Activated effector memory CD4-positive, alpha-beta T cell treated with Interleukin-2 at 50 U/mL for 16 hours (primary cell): Measurements from ENCODE around the gene IRAK4.
"Not testable (repeated sequence)": the region's sequence is repeated elsewhere in the genome, so short reads cannot be mapped to it uniquely, and the experiment has no call there.

Source experiments
- DNase-seq: peaks from one replicate; pipeline ENCODE4 v3.0.0-alpha.2; 2020

Gene IRAK4

DNA sequence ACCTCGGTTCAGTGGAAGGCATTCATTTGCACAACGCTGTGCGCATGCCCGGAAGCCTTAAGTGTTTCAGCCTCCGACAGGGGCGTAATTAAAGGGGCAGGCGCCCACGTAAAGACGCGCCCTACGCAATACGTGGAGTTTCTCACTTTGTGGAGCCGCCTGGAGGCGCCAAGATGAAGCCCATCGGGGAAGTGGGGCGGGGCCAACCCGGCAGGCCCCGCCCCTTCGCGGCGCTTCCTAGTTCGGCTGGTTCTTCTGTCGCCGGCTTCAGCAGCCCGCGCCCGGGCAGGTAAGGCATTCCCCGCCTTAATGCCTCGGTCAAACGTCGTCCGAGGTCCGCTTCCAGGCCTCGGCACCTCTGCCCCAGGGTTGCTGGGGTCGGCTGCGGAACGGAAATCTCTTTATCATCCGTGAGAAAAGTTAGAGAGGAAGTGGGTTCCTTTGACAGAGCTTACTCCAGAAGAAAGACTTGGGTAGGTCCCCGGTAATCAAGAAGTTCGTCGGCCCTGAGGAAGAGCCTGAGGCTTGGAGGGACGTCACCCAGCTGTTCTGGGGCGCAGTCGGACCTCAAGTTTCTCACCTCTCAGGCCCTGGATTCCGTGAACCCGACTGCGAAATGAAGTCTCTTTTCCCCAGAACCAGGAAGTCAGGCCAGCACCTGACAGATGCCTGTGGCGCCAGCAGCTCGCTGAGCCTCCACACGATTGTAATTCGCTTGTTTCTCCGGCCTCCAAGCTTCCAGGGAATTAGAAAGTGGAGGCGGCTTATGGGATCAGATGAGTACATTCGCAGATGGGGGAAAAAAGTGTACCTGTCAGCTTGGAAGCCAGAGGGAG, at the start of gene IRAK4, which contains the start of gene PUS7L:
TSS of gene IRAK4 (plus strand) at position 224 of the 836 bp plus-strand sequence. CDS start 9,161 bp downstream, outside the sequence.
TSS of gene PUS7L (minus strand) at position 63 of the 836 bp plus-strand sequence. CDS start 3,545 bp downstream, outside the sequence.
- DNase-seq, result peak; percentile 91

DNA sequence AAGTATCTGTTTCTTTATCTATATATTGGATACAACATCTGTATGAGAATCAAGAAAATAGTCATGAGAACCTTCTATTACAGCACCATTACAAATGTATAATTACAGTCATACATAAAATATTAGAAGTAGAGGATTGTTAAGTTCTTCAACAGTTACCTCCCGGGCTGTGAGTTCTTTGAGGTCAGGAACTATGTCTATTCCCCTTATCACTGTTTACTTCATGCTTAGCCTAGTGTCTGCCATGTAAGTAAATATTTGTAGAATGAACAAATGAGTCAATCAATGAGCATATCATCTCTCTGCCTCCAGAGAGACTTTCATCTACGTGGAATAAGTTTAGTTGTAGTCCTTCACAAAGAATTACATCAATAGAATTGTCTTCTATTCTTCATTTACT, 47.4 kb upstream of the IRAK4 start:
- DNase-seq, result no peak

DNA sequence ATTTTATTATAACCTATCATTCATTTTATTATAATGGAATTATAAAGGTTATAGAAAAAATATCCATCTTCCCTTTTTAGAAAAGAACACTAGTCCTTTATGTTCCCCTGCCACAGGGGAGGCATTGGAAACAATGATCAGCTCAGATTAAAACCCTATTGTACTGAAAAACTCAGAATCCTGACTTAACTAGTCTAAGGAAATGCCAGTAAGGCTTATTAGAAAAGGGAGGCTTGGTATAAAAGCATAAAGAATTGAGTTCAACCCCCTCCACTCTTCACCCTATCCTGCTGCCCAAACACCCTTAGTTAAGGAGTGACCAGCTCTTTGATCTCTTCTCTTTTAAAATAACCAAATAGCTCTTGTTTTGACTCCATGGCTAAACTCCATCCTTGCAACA, 36.1 kb upstream of the IRAK4 start:
- no peak for DNase-seq

DNA sequence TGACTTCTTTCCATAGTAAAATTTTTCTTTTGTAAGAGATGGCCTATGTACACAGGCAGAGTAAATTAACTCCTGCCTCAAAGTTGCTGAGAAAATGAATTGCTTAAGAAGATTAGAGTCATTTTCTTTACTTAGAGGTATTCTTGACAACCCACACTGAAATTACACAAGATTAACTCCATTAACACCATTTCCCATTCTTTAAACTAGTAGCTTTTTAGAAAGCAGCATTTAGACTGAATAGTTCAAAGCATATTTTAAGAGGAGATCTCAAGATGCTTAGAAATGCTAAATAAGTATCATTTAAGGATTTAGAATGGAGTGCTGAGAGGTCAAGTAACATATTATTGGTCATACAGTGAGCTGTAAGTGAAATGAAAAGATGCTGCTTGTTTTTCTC, 35.6 kb upstream of the IRAK4 start:
- no peak for DNase-seq

DNA sequence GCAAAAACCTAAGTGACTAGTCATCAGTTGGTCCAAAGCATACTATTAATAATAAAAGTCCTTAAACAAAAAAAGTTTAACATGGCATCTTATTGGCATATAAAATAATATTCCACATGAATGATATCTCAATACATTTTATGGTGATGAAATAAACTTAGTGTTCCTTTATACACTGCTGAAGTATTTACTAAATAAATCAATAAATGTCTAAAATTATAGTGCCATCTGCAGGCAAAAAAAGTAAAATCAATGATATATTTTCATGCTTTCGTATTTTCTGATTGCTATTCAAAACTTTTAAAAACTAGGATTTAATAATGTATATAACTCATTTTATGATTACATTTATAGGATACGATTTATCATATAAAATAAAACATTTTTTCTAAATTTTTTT, 30.6 kb upstream of the IRAK4 start:
- DNase-seq, result no peak

DNA sequence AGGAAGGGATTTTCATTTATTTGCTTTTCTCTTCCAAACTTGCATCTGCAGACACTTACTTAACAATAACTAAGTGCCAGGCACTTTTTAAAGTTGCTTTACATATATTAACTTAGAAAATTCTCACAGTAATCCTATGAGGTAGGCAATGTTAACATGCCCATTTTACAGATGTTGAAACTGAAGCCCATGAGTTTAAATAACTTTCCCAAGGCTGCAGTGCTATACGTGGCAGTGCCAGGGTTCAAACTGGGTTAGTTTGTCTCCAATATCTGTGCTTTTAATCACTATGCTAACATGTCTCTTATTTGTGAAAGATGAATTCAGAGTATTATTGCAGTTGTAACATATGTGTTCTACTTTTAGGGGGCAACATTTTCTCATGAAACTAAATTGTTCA, 30.1 kb upstream of the IRAK4 start:
- DNase-seq, result no peak

DNA sequence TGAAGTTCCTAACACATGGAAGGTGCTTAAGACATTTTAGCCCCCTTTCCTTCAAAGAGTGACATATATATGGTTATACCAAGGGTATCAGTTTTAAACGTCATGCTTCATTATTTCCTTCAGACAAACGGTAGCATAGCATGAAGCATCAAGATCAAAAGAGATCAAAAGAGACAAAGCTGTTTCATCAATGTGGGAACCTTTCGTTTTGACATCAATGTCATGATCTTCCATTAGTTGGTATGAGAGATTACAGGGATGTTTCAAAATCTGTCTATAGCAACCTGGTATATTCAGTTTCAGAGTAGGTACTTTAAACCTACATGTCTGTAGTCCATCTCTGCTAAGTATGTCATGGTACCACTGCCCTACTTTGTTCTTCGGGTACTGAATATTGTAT, 28.5 kb upstream of the IRAK4 start:
- no peak for DNase-seq

DNA sequence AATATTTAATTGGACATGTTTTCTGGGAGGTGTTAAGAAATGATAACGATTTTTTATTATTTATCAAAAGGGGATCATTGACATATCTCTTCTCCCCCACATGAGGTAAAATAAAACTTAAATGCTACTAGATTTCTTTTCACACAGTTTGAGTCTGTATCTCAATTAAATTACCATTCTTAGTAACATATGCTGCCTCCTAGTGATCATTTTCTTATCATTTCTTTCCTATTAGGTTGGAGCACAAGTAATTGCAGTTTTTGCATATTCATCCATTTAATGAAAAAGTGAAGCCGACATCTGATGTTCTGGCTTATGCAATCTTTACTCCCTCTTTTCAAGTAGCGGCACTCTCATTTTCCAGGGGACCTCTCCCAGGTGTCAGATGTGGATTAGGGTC, 25.1 kb upstream of the IRAK4 start:
- no peak for DNase-seq

DNA sequence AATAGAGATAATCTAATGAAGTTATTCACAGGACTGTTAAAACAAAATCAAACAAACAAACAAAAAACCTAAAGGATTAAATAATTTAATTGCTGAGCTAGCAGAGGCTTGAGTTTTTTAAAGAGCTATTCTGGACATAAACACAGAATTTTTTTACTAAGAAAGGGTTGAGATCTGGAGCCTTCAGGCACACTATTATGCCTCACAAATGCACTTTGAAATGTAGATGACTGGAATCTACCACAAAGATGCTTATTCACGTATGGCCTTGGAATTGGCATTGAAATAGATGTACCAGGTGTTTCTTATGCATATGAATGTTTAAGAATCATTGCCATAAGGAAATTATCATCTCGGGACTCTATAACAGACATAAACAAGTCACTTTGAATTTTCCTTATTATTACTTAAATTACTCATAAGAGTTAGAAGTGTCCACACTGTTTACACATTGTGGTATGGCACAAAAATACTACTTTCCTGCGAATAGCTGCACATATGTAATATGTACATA, 21.8 kb upstream of the IRAK4 start:
- DNase-seq, result no peak

DNA sequence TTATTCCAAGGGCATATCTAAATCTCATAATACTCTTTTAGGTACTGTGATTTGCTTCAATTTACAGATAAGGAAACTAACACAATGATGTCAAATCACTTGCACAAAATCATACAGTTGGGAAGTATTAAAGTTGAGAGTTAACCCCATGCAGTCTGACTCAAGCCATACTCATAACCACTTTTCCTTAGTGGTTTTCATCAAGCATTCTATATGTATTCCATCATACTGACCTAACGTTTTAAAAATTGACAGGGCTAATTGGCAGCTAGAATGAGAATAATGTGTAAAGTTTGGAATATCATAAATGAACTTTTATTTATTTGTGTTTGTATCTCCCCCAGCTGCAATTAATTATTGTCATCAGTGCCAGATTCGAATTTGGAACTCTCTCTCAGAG, 21.1 kb upstream of the IRAK4 start:
- no peak for DNase-seq

DNA sequence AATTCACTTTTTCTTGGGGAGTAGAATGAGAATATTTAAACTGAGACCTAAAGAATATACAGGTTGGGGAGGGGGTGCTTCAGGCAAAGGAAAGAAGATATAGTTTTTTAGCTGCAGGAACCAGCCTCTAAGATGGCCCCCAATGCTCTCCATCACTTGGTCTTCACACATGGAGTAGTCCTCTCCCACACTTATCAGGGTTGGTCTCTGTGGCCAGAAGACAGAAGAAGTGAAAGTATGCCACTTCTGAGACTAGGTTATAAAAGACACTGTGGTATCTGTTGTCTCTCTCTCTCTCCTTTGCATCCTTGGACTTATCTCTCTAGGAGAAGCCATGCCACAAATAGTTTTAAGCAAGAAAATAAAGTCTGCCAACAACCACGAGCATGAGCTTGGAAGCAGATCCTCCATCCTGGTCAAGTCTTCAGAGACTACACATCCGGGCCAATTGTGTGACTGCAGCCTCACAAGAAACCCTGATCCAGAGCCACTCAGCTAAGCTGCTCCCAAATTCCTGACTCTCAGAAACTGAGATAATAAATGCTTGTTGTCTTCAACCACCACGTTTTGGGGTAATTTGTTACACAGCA, 18.1 kb upstream of the IRAK4 start:
- no peak for DNase-seq

DNA sequence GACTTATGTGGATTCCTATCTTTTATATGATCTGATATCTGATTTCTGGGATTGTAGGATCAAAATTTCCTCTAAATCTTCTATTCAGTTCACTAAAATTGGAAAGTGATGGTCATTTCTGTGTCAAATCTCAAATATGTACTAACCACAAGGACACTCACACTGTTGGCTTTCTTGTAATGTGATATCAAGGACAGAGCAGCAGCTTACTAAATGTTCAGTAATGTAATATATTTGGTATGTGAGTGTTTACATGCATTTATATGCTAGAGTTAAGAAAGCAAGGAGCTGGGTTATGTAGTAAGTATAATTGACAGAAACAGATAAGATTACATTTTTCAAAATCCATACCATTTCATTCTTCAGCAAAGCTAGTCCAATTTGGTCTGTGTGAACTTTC, 16.6 kb upstream of the IRAK4 start:
- no peak for DNase-seq

DNA sequence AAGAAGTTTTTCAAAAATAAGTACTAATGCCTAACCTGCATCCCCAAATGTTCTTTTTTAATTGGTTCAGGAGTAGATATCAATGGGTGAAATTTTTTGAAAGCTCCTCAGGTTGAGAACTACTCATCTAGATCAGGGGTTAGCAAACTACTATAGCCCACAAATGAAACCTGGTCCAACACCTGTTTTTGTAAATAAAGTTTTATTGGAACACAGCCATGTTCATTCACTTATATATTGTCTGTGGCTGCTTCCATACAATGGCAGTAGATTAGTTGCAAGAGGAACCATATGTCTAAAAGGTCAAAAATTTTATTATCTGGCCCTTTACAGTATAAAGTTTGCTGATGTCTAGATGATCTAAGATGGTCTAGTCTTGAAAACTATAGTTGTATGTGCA, 13.9 kb upstream of the IRAK4 start:
- DNase-seq, result no peak

DNA sequence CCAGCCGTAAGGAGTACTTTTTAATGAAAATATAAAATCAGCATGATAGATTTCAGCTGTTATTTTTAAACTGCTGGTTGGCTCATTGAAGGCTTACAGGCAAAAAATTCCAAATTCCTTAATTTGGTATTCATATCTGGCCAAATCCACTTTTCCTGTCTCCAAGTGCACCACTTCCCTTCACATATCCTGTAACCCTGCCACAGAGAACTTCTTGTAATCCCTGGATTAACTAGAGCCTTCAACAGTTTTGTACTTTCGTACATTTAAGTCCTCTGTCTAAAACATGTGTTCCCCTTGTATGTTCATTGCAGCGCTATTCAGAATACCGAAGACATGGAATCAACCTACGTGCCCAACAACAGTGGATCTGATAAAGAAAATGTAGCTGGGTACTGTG, 9.7 kb upstream of the IRAK4 start:
- no peak for DNase-seq

DNA sequence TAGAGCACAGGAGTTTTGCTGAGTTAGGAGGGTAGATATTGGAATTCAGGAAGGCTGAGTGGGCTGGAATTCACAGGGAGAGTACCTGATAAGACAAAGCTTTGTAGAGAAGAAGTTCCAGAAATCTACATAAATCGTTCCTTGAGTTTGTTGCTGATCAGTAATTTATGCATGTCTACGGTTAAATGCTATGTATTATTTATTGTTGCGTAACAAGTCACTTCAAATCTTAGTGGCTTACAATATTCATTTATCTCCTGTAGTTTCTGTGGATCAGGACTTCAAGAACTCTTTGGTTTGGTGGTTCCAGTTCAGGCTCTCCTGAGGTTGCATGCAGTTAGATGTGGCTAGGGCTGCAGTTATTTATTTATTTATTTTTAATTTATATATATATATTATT, 7.9 kb upstream of the IRAK4 start:
- DNase-seq, result no peak

DNA sequence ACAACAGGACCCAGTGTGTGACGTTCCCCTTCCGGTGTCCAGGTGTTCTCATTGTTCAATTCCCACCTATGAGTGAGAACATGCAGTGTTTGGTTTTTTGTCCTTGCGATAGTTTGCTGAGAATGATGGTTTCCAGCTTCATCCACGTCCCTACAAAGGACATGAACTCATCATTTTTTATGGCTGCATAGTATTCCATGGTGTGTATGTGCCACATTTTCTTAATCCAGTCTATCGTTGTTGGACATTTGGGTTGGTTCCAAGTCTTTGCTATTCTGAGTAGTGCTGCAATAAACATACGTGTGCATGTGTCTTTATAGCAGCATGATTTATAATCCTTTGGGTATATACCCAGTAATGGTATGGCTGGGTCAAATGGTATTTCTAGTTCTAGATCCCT, 7.4 kb upstream of the IRAK4 start:
- not testable (repeated sequence) for DNase-seq

DNA sequence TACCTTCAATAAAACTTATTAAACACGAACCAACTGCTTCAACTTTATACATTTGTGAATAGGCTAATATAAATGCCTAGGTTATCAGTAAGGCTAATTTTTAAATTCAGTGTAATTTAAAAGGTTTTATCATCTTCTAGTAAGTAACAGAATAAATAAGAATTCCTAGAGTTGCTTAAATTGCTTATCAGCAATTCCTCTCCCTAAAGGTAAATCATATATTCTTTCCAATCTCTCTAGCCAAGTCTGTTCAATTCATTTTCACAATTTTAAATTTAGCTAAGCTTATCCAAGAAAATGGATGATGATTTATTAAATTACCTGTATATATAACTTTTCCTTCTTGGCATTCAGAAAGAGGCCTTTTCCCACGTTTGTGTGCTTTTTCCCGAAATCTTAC, 4.7 kb upstream of the IRAK4 start:
- DNase-seq, result no peak

DNA sequence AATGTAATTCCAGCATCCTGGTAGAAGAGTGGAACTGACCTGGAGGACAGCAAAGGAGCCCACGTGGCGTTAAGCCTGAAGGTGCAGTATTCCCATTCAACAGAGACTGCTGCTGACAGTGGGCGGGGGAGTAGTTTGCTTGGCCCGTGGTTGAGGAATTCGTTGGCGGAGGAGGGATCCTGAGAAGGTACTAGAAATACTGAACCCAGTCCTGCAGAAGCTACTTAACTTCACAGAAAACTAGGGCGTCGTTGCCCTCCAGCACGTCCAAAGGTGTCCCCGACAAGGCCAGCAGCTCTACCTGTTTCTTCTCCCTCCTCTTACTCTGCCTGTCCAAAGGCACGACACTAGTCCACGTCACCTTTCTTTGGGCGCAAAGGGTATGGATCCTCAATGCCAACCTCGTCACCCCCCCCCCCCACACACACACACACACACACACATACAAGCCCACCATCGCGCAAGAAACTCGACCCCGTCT, 464 bp upstream of the IRAK4 start:
- DNase-seq, result no peak

DNA sequence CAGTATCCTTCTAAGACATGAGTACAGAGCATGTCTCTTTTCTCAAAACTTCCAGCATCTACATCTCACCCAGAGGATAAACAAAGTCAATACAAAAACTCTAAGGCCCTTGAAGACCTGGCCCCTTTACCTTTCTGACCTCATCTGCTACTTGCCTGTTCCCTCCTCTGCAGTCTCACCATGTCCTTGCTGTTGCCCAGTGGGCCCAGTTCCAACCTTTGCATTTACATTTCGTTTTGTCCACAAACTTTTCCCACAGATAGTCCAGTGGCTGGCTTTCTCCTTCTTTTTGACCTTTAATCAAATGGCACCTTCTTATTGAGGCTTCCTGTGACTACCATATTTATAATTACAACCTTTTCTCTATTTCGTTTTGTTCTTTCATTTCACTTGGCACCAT, 1.6 kb downstream of the IRAK4 start:
- DNase-seq, result no peak

DNA sequence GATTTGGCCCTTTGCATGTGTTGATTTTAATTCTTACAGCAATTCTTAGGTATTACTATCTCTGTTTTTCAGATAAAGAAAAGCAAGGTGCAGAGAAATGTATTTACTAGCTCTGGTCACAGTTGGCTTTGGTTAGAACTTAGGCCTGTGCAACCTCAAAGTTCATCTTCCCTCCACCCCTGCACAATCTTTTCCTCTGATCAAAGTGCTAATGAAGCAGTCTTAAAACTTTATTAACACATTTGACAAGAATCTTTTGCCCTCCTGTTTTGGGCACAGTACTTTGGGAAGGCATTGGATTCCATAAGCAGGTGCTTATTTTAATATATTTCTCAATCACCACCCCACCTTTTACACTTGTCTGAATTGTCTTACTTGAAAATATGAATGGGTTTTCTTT, 2.7 kb downstream of the IRAK4 start:
- DNase-seq, result no peak

DNA sequence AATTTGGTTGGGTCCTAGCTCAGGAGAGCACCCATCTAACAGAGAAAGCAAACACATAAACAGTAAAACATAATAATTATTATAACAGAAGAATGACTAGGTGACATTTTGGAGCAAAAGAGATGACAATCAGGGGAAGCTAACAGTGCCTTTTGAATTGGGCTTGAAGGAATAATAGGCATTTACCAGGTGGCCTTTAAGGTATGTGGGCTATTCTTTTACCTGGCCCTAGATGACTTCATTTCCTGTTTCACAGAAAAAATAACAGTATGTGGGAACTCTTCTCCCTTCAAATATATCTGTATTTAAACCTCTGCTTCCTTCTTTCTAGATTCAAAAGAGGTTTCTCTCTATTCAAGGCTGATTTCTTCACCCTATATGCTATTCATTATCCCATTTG, 3.8 kb downstream of the IRAK4 start:
- no peak for DNase-seq

DNA sequence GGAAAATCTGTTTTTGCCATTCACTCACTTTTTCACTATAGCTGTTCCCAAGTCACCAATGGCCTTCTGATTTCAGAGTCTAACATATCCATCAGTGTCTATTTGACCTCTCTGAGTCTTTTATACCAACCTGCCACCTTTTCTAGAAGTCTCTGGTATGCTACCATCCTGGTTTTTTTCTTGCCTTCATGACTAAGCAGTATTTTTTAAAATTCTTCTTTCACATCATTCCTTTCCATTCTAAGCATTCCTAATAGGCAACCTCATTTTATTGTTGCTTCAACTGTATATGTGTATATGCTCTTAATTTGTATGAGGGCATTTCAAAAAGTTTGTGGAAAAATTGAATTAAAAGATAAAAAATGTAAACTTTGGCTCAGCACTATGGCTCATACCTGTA, 5.0 kb downstream of the IRAK4 start:
- no peak for DNase-seq

DNA sequence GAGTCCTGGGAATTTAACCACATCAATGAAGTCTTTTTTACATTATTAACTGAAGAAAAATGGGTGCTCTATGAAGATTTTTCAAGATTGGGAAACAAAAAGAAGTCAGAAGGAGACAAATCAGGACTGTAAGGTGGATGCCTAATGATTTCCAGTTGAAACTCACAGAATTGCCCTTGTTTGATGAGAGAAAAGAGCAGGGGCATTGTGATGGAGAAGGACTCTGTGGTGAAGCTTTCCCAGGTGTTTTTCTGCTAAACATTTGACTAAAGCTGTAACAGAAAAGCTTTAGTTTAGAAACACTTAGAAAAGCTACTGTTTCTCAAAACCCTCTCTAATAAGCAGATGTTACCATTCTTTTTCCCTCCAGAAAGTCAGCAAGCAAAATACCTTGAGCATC, 5.8 kb downstream of the IRAK4 start:
- DNase-seq, result no peak

DNA sequence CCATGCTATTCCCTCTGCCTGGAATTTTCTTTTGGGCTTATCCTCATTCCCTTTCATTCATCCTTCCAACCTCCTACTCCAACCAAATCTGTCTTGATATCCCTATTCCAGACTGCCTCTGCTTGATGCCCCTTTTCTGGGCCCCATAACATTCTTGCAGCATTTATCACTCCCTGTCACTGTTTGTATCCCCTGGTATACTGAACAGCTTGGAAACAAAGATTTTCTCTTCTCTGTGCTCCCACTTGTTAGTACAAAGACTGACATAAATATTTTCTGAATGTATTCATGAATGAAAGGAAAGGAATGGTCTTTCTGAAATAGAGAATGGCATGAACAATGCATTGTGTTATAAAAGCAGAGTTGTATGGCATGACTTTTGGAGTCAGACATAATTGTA, 7.5 kb downstream of the IRAK4 start:
- no peak for DNase-seq
